Measurements from ENCODE around the gene P2RY14.

Gene P2RY14

DNA sequence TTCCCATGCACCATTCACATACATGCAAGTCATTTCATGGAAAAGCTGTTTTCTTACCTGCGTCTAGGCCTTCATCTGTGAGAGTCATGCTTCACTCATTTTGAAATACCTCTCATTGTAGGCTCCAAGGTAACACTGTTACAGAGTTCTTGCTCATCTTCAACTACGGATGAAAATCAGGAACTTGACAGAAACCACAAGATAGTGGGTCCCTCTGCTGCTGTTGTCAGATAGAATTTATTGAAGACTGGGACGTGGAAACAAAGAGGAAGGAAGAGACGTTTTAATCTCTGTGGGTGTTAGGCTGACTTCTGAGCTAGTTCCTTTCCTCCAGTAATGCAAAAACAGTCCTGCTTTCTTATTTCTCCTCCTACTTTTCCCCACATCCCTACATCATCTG is at the start of gene P2RY14:
P2RY14 (minus strand) TSS at position 313 of the 400 bp plus-strand sequence. CDS start 64,226 bp downstream, outside the sequence.
- DNase-seq (ENCODE audit: low spot score): peak; percentile 47

DNA sequence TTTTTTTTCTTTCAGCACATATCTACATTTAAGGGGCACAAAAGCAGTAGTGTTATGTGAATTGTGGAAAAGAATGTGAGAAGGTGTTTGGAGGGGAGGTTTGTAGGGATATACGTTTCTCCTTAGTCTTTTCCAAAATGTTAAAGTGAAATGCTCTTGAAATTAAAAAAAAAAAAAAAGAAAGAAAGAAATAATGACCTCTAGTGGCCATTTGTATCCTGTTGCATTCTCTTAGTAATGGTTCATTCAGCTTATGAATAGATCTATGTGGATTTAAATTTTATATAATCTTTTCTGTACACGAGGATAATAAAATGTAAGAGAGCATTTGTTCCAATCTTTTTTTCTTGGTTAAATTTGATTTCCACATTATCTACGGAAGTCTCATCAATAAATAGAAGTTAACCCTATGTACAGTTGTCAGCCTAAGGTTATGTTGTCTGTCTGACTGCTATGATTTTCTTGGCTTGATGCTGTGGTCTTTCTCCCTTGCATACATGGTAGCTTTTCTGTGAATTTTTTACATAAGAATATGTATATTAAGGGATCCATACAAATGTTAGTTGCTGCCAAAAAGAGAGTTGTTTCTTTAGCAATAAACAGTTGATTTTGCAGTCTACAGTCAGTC is 49.3 kb upstream of the P2RY14 start:
- DNase-seq (ENCODE audit: low spot score): no peak

DNA sequence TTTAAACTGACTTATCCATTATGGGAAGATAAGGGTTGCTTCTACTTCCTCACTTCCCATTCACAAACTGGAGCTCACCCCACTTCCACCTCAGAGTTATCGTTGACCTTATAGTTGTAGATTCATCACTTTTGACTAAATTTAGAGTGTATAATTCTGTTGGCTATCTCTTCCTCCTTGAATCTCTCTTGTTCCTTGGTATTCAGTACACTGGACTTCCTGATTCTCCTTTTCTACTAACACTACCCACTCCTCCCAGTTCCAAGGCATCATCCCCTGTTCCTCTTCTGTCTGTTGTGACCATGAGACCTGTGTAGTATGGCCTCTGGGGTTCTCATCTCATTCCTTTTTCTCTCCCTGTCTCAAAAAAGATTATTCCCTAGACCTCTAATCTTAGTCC is 44.2 kb upstream of the P2RY14 start:
- no peak for DNase-seq (ENCODE audit: low spot score)

DNA sequence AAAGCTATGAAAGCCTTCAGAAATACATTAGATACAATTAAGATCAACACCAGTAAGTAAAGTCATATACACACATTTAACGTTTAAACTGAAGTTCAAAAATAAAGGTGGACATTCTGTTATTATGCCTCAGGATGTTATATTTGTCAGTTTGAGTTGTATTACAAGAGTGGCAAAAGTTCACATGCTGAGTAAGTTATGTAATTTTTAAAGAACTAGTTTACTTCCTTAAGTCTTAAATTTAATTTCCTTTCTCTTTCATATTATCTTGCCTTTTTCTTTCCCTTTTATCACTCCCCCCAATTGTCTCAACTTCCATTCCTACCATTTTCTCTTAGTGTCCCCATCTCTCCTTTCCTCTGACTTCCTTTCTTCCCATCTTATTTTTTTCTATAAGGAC is 43.2 kb upstream of the P2RY14 start:
- DNase-seq (ENCODE audit: low spot score): no peak

DNA sequence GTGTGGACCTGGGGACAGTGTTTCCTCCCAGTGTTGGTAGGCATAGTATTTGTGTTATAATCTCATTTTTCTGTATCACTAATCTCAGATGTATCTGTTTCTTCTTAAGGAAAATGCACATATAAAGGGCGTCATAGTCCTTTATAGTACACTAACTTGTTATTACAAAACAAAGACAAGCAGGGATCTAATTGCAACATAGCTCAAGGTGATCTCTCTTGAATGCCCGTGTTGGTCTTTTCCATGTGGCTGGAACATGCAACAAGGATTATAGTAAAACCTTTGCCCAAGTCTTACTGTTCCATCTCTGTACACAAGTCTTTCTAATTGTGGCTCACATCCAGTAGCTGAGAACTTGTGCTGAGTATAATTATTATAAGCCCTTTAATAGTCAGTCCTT is 41.8 kb upstream of the P2RY14 start:
- DNase-seq (ENCODE audit: low spot score): no peak

DNA sequence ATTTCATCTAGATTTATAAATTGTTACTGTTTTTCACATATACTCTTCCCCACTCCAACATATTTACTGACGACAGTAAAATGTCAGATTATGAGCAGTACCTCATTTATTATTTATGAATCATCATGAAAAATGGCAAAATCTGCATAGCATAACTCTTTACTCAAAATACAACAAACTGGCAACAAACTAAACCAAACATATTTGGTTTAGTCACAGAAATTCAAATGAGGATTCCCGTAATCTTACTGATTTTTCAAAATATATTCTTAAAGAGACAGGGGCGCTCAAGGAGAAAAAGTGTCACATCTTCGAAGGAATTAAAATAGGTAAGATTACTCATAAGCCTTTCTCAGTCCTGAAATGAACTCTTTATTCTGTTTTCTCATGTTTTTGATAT is 41.3 kb upstream of the P2RY14 start:
- DNase-seq (ENCODE audit: low spot score): no peak

DNA sequence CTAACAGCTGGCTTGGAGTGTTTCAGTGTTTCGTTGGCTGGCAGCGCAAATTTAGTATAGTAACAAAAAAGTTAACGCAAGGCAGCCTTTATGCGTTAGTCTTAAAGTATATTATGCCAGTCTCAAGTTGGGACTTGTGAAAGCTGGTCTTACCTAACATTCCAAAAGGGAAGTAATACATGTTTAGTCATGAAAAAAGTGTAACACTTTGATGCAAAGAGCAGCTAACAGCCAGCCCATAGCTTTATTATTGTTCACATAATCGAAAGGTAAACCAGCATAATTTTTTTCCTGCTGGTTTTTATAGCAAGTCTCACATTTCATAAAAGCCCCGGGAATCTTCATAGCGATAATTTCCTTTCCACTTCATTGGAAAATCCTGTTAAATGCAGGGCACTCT is 40.6 kb upstream of the P2RY14 start:
- no peak for DNase-seq (ENCODE audit: low spot score)

DNA sequence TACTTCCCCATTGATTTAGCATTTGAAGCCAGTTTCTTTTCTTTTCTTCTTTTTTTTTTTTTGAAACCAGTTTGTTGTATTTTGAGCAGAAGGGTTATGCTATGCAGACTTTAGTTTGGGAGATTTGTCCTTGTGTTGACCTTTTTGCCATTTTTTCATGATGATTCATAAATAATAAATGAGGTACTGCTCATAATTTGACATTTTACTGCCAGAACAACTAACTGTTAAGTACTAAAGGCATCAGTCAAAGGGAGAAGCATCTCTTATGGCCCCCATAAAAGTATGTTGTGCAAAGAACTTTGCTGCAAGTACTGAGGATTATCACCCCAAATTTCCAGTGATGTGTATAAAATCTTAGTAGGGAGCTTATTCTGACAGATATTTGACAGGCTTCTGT is 40.0 kb upstream of the P2RY14 start:
- no peak for DNase-seq (ENCODE audit: low spot score)

DNA sequence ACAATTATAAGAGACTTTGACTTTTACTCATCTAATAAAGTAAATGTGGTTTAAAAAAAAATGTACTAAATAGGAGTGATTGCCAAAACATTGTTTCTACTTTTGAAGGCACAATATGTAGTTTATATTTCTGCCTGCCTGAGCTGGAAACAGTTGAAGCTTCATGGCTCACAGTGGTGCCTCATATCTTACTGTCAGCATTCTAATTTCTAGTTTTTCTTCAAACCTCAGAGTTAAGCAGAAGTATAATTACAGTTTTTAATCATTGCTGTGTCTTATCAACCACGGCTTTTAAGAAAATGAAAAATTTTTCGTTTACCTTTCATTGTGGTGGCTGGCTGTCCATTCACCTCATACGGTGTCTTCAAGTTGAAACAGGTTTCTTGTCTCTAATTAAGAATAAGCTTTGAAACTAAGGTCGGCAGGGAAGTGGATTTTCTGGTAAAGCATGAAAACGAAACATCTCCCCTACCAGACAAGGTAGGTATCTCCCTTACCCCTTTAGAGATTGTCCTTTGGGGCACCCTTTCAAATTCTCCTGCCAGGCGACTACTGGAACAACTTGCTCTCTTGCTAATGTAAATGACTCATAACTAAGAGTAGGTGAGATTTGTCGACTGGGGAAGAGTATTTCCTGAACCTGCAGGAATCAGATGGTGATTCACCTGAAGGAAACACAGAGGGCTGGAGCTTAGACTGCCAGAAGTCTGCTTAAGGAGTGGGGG is 38.1 kb upstream of the P2RY14 start, which contains the start of gene GPR87:
GPR87 (minus strand) TSS at position 554 of the 725 bp plus-strand sequence. CDS start 16,720 bp downstream, outside the sequence.
- no peak for DNase-seq (ENCODE audit: low spot score)

DNA sequence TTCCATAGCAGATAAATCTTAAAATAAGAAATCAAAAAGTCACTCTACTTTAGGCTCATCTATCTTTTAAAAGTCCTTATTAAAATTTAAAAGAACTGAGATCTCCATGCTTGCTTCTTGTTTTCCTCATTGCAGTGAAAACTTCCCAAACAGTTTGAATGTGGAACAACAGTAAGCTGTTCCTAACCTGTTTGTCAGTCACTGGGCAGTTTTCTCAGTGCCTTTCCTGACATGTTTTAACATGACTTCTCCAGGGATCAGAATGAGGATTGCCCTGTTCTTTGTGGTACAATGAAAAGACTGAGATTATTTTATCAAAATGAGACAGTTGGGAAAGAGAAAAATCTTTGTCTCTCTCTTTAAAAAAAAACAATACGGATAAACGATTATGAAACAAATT is 37.5 kb upstream of the P2RY14 start:
- no peak for DNase-seq (ENCODE audit: low spot score)

DNA sequence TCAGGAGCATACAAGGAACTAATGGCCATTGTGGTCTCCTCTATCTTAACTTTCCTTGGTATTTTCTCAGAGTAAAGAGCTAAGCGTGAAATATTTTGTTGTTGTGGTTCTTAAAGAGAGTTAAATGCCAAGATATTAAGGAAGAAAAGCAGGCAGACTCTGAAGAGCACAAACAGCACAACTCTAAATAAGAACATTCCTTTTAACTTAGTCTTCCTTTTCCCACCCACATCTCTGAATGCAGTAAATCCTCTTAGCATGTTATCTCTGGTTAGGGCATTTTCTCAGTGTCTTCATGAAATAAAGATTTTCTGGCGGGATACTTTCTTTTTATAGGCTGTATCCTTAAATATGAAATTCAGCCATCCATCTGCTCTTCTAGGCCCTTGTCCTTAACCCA is 36.8 kb upstream of the P2RY14 start:
- DNase-seq (ENCODE audit: low spot score): no peak

DNA sequence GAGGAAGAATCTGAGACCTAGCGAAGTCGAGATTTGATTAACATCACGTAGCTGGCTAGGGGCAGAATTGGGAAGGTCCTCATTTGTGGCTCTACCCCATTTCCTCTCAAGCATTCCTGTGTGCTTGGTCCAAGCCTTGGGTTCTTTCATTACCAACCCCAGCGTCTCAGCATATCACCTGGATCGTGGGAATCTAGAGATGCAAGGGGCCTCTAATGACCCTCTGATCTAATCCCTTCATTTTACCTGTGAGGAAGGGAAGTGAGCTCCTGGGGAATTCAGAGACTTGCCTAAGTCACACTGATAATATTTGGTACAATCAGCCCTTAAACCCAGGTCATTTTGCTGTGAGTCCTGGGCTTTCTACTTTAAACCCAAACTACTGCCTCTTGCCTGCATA is 36.3 kb upstream of the P2RY14 start:
- no peak for DNase-seq (ENCODE audit: low spot score)

DNA sequence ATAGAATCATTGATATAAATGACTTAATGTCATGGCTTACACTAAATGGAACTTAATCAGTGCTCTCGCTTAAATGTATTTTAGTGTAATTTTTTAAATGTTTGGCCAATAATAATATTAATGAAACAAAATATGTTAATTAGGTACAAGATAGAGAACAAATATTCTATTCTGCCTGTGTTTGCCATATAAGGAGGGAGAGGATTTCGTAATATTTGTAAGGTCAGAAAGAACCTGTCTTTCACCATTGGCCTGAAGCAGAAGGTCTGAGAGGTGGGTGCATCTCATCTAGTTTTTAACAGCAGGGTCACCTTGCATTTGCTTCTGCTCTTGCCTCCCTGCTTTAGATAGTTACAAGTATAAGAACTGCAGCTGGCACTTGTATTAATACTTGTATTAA is 35.8 kb upstream of the P2RY14 start:
- no peak for DNase-seq (ENCODE audit: low spot score)

DNA sequence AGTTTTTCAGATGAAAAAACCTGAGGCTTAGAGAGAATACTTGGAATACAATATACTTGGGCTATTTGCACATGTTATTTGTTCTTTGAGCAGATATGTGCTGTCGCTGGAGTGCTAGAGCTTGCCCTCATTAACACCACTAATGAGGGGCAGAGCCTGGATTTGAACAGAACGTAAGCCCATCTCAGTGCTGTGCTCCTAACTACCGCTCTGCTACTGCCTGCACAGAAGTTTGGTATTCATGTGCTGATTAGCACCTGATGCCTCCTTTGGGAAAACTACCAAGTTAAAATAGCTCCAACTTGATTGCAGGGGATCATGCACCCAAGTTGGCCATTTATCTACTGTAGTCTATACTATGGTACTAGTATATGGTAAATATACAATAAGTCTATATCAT is 34.6 kb upstream of the P2RY14 start:
- no peak for DNase-seq (ENCODE audit: low spot score)

DNA sequence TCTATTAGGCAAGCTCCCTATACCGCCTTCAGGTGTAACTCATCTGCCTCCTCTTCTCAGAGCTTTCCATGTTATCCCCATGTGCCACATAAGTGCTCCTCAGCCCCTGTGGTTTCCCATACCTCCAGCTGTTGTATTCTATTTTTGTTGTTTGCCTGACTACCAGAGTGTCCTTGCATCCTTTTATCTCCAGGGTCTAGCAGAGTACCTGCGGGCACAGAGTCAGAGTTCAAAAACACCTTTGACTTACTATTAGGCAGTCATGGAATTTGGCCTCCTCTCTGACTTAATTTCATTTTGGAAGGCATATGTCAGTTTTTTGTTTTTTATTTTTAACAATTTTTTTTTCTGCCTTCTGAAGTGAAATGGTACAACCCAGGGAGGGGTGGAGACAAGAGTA is 31.2 kb upstream of the P2RY14 start:
- no peak for DNase-seq (ENCODE audit: low spot score)

DNA sequence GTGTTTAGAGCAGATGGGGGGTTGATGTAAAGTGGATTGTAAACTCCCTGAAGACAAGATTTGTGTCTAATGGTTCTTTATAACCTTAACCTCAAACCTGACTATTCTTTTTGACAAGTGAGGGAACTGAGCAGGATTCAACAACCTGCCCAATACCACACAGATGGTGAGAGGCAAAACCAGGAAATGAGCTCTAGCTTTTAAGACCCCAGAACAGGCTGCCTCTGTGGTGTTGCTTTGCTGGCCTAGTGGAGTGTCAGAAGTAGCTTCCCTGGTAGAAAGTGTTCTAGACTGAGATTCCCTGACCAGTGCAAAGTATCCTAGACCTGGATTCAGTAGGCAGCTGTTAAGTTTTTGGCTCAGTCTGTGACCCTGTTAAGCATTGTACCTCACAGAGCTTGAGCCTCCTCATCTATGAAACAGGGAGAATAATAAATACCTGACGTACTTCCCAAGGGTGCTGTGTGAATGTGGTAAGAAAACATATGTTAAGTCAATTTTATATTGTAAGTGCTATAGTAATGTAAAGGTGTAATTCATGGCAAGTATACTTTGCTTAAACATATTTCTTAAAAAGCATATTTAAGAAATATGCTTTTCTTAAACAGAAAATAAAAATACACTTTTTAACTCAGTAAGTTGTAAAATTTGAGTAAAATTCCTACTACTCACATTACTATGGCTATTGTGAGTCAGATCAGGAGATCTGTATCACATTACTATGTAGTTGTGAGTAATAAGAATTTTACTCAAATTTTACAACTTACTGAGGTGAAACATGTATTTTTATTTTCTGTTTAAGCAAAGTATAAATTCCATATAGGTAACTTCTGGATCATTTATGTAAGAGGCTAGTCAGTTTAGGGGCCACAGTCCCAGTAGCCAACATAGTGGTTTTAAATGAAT is 29.5 kb upstream of the P2RY14 start:
- DNase-seq (ENCODE audit: low spot score): no peak

DNA sequence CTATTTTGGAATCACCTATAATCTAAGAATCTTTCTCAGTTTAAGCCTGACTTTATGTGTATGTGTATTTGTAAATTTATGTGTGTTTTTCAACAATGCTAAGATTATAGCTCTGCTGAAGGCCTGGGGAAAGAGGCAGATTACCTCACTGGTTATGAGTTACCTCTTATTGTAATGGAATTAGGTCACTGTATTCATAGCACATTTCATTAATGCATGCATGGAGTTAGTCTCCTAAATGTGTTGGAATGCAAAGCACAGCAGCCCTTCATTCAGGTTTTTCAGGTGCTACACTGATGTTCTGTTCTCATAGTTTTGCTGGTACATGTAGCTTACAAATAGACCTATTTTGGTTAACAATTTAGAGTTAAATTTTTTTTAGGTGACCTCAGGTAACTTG is 28.8 kb upstream of the P2RY14 start:
- no peak for DNase-seq (ENCODE audit: low spot score)

DNA sequence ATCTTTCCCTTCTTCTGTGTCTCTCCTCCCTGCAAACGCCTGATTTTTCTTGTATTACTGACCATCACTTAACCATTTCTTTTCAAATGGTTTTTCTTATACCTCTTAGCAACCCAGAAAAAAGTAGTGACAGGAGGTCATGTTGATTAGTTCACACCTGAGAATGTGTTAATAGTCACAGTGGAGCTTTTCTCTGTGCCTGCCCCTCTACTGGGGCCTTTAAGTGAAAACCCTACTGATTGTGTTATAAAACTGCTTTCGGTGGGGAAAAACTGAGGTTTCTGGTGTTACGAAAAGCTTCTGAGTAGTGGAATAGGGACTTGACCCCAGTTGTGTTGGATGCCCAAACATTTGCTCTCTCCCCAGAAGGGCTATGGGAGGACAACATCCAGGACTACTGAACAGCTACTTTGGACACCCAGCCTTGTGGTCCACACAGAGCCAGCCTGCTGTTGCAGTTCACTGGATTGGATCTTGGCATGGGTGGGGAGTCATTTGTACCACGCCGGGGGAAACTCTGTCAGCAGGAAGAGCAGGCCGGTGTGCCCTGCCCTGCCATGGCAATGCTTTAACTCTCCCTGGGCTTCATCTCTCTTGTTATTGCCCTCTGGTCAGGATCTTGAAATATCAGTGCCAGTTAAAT is 27.9 kb upstream of the P2RY14 start:
- no peak for DNase-seq (ENCODE audit: low spot score)

DNA sequence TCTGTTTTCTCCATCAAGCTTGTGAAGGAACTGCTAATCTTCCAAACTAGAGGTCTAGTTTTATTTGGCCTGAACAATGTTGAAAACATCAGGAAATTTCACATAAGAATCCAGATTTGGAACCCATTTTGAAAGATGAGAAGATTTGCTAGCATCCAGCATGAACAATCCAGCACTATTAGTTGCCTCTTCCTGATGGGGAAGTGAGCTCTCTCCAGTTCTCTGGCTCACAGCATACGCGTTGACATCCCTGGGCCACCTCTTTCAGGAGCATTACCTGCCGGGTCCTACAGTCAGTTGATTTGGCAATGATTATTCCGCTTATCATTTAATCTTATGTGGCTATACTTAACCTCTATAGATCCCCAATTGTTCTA is 27.4 kb upstream of the P2RY14 start:
- DNase-seq (ENCODE audit: low spot score): no peak

DNA sequence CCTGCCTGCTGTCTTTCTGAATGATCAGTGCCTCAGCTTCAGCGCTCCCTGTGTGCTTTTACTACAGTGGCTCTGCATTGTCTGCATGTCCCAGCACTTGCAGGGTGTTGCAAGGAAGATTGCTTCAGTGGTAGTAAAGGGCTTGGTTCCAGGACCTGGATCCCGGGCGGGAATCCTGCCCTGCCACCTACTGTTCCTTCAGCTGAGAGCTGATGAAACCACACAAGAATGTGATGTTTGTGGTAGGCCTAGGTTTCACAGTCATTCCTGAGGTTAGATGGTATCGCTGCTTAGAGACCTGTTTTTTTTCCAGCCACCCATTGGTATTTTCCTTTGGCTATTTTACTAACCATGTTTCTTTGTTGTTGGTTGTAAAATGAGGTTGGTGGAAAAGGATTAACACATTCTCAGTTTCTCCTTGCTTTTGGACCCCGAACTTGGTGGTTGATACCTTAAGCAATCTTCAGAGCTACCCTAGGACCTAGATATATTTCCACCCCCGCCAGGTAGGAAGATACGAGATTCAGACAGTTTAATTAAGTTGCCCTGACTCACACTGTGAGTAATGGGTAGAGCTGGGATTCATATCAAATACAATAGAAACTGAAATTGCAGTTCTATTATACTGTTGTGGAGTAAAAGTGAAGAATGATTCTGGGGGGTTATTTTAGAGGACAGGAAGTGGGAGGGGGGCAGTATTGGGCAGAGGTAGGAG is 26.9 kb upstream of the P2RY14 start:
- DNase-seq (ENCODE audit: low spot score): no peak

DNA sequence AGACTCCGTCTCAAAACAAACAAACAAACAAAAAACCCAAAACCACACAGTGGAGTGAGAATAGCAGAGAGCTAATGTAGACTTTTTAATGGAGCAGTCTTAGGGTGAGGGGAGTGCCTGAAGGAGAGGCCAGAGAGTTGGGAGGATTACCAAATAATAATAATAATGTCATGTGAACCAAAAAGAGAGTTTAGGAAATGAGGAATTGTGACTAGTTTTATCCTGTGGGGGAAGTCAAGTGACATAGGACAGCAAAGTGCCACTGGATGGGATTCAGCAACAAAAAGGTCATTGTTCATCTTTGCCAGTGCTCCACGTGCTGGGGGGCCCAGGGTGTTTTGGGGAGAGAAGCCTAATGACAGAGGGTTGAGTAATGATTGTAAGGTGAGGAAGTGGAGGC is 25.4 kb upstream of the P2RY14 start:
- no peak for DNase-seq (ENCODE audit: low spot score)

DNA sequence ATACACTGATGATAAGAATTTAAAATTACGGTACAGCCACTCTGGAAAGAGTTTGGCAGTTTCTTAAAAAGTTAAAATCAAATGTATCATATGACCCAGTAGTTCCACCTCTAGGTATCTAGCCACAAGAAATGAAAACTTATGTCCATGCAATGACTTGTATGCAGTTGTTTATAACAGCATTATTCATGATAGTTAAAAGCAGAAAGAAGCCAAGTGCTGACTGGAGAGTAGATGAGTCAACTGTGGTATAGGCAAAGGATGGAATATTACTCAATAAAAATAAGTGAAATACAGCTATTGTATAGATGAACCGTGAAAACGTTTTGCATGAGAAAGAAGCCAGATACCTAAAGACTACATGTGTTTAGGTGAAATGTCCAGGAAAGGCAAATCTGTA is 23.4 kb upstream of the P2RY14 start:
- DNase-seq (ENCODE audit: low spot score): no peak

Measured in globus pallidus (tissue), 1 donor.